ENCODE data around the gene PRRC2B. TPM values are rescaled to one million over a fixed set of nuclear protein-coding genes. Genes with fewer than 3 reads are reported as not detected.
A peak's percentile ranks its signal among the peaks of the same experiment; 100 is the strongest.

PRRC2B gene
- total RNA-seq, 4 donors from 2014 or later = 81.7 to 159 (median 117) TPM

DNA sequence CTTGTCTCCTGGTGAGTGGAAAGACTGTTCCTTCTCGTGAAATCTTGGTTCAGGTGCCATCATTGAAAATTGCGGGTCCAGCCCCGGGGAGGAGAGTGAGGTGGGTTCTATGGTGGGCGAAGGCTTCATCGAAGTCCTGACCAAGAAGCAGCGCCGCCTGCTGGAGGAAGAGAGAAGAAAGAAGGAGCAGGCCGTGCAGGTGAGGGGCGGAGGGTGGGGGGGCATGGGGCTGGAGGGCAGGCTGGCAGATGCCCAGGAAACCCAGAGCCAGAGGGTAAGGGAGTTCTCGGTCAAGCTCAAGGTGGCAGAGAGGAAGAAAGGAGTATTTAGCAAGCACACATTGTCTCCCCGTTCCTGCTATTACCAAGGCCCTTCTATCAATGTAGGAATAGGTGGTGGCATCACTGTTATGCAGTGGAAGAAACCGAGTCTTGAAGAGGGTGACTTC is 84.6 kb downstream of the PRRC2B start:
- peak; percentile 47 to 51 for DNase-seq
- Histone ChIP-seq H3K36me3 (peaks cover 94 to 96% of the 10 kb centered on the region in 2 donors), H3K9me3 (no peaks in the 10 kb centered on the region), H3K27me3 (no peaks in the 10 kb centered on the region), H3K4me1 (no peaks in the 10 kb centered on the region), H3K4me3 (replicated peaks in 1 of 3) (no peak overlapping the region), H3K27ac (no peak overlapping the region)
- intact Hi-C loops (cut with DNase I) = loop anchor here (10.0 kb wide), 1 partner anchor 134 kb away; no protein-coding TSS in a partner anchor
- no peak for TF ChIP-seq POLR2A (IDR thresholded peaks at IDR 0.05)
- TF ChIP-seq, protein P1, sequence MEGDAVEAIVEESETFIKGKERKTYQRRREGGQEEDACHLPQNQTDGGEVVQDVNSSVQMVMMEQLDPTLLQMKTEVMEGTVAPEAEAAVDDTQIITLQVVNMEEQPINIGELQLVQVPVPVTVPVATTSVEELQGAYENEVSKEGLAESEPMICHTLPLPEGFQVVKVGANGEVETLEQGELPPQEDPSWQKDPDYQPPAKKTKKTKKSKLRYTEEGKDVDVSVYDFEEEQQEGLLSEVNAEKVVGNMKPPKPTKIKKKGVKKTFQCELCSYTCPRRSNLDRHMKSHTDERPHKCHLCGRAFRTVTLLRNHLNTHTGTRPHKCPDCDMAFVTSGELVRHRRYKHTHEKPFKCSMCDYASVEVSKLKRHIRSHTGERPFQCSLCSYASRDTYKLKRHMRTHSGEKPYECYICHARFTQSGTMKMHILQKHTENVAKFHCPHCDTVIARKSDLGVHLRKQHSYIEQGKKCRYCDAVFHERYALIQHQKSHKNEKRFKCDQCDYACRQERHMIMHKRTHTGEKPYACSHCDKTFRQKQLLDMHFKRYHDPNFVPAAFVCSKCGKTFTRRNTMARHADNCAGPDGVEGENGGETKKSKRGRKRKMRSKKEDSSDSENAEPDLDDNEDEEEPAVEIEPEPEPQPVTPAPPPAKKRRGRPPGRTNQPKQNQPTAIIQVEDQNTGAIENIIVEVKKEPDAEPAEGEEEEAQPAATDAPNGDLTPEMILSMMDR (IDR thresholded peaks at IDR 0.05) = peak in 4 of 6 experiments; percentile 14 to 58 (median 30)
- 62 to 63% methylated on average over 12 of the region's 12 CpGs for WGBS, 2 donors

DNA sequence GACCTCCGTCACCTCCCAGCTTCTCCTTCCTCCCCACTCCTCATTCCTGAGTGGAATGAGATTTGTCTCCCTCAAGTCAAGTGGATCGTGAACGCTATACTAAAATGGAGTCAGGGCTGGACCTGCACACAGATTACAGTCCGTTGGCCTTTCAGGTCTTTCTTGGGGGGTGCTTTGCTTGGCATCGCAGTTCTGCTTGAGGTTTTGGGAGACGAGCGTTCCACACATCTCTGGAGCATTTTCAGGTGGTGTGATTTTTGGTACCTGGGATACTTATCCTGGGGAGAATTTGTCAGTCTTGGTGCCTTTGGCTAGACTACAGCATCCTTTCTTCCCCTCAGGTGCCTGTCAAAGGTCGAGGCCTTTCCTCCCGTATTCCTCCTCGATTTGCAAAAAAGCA is 85.0 kb downstream of the PRRC2B start:
- H3K4me3 ChIP-seq (replicated peaks in 1 of 3) = no peak overlapping the region
- no peaks in the 10 kb centered on the region for H3K27me3 ChIP-seq
- 94 to 97% methylated on average over 10 of the region's 10 CpGs for WGBS, 2 donors
- no peaks in the 10 kb centered on the region for H3K4me1 ChIP-seq
- TF ChIP-seq, protein P1 (IDR thresholded peaks at IDR 0.05) = no peak
- TF ChIP-seq POLR2A (IDR thresholded peaks at IDR 0.05) = no peak
- H3K9me3 ChIP-seq = no peaks in the 10 kb centered on the region
- no peak overlapping the region for H3K27ac ChIP-seq
- no peak for DNase-seq
- H3K36me3 ChIP-seq = peaks cover 94 to 96% of the 10 kb centered on the region in 2 donors
- intact Hi-C loops (cut with DNase I) = loop anchor here (10.0 kb wide), 1 partner anchor 134 kb away; no protein-coding TSS in a partner anchor

DNA sequence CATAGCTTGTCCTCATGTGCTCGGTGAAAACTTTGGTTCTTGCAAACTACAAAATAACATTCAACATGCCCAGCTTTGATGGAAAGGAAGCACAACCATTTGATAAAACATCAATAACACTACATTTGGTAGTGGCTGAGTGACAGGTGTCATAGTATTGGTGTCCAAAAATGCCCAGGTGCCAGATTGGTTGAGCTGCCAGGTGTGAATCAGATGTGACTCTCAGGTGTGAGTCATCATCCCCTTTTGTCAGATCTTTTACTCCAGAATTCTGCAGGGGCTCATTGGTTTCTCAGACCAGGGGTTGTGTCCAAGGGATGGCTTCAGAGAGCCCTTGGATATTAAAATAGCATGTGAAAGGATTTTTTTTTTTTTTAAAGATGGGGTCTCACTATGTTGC is 86.4 kb downstream of the PRRC2B start:
- intact Hi-C loops (cut with DNase I) = no loop called here
- no peaks in the 10 kb centered on the region for H3K27me3 ChIP-seq
- DNase-seq = no peak
- H3K27ac ChIP-seq = no peak overlapping the region
- H3K4me1 ChIP-seq = no peaks in the 10 kb centered on the region
- peaks cover 94 to 96% of the 10 kb centered on the region in 2 donors for H3K36me3 ChIP-seq
- TF ChIP-seq, protein P1 (IDR thresholded peaks at IDR 0.05) = no peak
- no peak for TF ChIP-seq POLR2A (IDR thresholded peaks at IDR 0.05)
- H3K4me3 ChIP-seq (replicated peaks in 1 of 3) = no peak overlapping the region
- WGBS, 2 donors = 94 to 95% methylated on average over 1 of the region's 1 CpG
- H3K9me3 ChIP-seq = no peaks in the 10 kb centered on the region

DNA sequence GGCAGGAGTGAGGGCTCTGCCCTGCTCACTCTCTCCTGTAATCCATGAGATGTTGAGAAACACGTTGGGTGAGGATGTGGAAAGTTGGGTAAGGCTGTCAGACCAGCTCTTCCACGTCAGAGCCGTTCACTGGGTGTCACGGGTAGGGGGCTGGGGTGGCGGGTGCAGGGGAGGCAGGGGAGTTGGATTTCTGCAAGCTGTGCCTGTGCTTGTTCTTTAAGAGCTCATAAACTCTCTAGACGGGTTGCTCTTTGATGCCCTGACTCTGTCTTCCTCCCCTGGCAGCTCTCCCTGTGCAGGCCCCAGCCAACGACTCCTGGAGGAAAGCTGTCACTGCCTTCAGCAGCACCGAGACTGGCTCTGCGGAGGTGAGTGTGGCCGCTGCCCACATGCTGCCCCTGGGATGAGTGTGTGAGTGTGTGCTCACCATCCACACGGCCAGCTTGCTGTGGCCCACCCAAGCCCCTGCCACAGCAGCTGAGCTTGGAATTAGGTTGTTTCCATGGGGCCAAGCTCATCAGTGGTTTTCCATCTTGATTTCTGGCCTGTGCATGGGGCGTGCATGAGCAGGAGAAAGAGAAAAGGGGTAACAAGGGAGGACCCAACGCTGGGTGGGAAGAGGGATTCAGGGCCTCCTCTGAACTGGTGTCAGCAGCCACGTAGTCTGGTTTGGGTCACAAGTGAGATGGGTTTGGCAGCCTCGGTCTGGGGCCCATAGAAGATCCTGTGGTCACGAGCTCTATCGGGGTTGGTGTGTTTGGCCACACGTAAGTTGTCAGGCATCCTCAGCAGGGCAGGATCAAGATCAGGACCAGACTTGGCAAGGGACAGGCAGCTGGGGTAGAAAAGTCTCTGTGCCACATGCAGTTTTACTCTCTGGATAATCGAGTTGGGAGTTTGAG is 87.8 kb downstream of the PRRC2B start:
- peaks cover 92 to 96% of the 10 kb centered on the region in 2 donors for H3K36me3 ChIP-seq
- H3K4me3 ChIP-seq (replicated peaks in 1 of 3) = no peak overlapping the region
- TF ChIP-seq, protein P1 (IDR thresholded peaks at IDR 0.05) = no peak
- TF ChIP-seq POLR2A (IDR thresholded peaks at IDR 0.05) = no peak
- H3K27ac ChIP-seq = no peak overlapping the region
- no peak for DNase-seq
- intact Hi-C loops (cut with DNase I) = no loop called here
- no peaks in the 10 kb centered on the region for H3K9me3 ChIP-seq
- WGBS, 2 donors = 88 to 90% methylated on average over 14 to 19 of the region's 19 CpGs
- no peaks in the 10 kb centered on the region for H3K27me3 ChIP-seq
- H3K4me1 ChIP-seq = no peaks in the 10 kb centered on the region
